ENCODE data around the gene ONECUT2.

GRCh38 chr18:57529151-57529550 is 94.0 kb downstream of the ONECUT2 start:
- no peak for TF ChIP-seq EZH2phosphoT487 (IDR thresholded peaks at IDR 0.05; ENCODE audit: low read depth)
- TF ChIP-seq, protein P1, sequence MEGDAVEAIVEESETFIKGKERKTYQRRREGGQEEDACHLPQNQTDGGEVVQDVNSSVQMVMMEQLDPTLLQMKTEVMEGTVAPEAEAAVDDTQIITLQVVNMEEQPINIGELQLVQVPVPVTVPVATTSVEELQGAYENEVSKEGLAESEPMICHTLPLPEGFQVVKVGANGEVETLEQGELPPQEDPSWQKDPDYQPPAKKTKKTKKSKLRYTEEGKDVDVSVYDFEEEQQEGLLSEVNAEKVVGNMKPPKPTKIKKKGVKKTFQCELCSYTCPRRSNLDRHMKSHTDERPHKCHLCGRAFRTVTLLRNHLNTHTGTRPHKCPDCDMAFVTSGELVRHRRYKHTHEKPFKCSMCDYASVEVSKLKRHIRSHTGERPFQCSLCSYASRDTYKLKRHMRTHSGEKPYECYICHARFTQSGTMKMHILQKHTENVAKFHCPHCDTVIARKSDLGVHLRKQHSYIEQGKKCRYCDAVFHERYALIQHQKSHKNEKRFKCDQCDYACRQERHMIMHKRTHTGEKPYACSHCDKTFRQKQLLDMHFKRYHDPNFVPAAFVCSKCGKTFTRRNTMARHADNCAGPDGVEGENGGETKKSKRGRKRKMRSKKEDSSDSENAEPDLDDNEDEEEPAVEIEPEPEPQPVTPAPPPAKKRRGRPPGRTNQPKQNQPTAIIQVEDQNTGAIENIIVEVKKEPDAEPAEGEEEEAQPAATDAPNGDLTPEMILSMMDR (IDR thresholded peaks at IDR 0.05; ENCODE audit: low read depth, low read length), result no peak
